ENCODE measurements around the gene FUOM. TPM values are rescaled to one million over a fixed set of nuclear protein-coding genes. Genes with fewer than 3 reads are reported as not detected.
"Not testable (repeated sequence)": the region's sequence is repeated elsewhere in the genome, so short reads cannot be mapped to it uniquely, and the experiment has no call there.

The FUOM gene
- total RNA-seq, 2 donors from 2014 or later = 13.1 to 26.1 TPM

DNA sequence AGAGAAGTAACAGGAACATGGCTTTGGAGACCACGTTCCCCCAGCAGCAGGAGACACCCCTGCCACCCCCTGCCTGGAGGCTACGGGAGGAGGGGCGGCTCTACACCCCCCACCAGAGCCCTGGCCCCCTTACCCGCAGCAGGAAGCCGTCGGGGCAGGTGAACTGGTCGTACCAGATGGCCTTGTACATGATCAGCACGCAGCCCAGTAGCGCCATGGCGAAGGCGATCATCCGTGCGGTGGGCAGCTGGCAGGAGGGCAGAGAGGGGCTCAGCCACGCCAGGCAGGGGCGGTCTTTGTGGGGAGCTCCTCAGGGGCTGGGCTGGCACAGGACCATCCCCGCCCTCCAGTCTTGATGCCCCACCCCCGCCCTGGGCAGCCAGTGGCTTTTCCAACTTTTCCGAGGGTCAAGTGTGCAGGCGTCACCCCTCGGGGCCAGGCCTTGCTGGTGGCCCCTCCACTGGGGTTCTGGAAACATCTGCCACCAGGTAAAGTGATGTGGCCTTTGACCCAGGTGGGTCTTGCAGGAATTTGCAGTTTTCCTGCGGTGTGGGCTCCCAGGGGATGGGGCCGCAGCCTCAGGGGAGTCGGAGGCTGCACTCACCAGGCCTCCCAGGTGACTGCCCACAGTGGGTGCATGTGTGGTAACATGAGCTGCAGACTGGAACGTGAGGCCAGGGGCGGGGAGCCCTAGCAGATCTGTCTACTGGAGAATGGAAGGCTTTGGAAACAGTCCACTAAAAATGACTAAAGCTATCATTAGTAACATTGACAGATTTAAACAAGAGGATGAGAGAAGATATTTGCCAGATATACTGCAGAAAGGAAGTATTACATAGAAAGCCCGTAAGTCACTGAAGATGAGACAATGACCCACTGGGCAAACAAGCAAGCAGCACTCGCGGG, 30.8 kb downstream of the FUOM start:
- no peak overlapping the region for H3K27ac ChIP-seq
- H3K4me1 ChIP-seq (ENCODE audit: control insufficient read depth in 1 of 2, low read depth in 2 of 2) = peaks cover 9 to 24% of the 10 kb centered on the region in 2 donors
- no peaks in the 10 kb centered on the region for H3K9me3 ChIP-seq
- peaks cover 25% of the 10 kb centered on the region for H3K27me3 ChIP-seq (replicated peaks; ENCODE audit: insufficient read depth)
- no peaks in the 10 kb centered on the region for H3K36me3 ChIP-seq
- no peak overlapping the region for H3K4me3 ChIP-seq
- ATAC-seq (ENCODE audit: insufficient number of reproducible peaks, low FRiP score, low read depth) = no peak
- DNase-seq (ENCODE audit: low spot score) = no peak
- TF ChIP-seq, protein P1, sequence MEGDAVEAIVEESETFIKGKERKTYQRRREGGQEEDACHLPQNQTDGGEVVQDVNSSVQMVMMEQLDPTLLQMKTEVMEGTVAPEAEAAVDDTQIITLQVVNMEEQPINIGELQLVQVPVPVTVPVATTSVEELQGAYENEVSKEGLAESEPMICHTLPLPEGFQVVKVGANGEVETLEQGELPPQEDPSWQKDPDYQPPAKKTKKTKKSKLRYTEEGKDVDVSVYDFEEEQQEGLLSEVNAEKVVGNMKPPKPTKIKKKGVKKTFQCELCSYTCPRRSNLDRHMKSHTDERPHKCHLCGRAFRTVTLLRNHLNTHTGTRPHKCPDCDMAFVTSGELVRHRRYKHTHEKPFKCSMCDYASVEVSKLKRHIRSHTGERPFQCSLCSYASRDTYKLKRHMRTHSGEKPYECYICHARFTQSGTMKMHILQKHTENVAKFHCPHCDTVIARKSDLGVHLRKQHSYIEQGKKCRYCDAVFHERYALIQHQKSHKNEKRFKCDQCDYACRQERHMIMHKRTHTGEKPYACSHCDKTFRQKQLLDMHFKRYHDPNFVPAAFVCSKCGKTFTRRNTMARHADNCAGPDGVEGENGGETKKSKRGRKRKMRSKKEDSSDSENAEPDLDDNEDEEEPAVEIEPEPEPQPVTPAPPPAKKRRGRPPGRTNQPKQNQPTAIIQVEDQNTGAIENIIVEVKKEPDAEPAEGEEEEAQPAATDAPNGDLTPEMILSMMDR (IDR thresholded peaks at IDR 0.05) = no peak

DNA sequence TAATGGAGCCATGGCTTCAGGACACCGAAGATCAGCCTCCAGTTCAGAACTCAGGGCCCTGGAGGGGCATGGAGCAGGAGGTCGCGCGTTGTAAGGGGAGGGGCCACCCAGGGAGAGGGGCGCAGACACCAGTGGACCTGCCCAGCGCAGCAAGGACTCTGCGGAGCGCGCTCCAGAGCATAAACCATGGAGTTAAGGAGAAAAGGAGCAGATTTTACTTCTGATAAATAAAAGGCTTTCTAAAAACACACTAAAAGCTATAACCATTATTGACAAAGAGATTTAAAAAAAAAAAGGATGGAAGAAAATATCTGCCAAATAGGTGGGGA, 31.6 kb downstream of the FUOM start:
- Histone ChIP-seq H3K4me1 (ENCODE audit: control insufficient read depth in 1 of 2, low read depth in 2 of 2) (peaks cover 9 to 24% of the 10 kb centered on the region in 2 donors), H3K4me3 (peak overlapping the region; percentile 67), H3K27ac (no peak overlapping the region), H3K36me3 (no peaks in the 10 kb centered on the region), H3K9me3 (no peaks in the 10 kb centered on the region), H3K27me3 (replicated peaks; ENCODE audit: insufficient read depth) (peaks cover 25% of the 10 kb centered on the region)
- DNase-seq (ENCODE audit: low spot score) = no peak
- no peak for ATAC-seq (ENCODE audit: insufficient number of reproducible peaks, low FRiP score, low read depth)
- TF ChIP-seq, protein P1 (IDR thresholded peaks at IDR 0.05) = no peak

GRCh38 chr10:133325440-133326222, 32.2 kb downstream of the FUOM start:
- ATAC-seq (ENCODE audit: insufficient number of reproducible peaks, low FRiP score, low read depth) (no peak), DNase-seq (ENCODE audit: low spot score) (no peak)
- no peaks in the 10 kb centered on the region for H3K36me3 ChIP-seq
- no peak overlapping the region for H3K27ac ChIP-seq
- H3K9me3 ChIP-seq = no peaks in the 10 kb centered on the region
- peaks cover 25% of the 10 kb centered on the region for H3K27me3 ChIP-seq (replicated peaks; ENCODE audit: insufficient read depth)
- peak overlapping the region; percentile 67 for H3K4me3 ChIP-seq
- peaks cover 9 to 24% of the 10 kb centered on the region in 2 donors for H3K4me1 ChIP-seq (ENCODE audit: control insufficient read depth in 1 of 2, low read depth in 2 of 2)
- TF ChIP-seq, protein P1 (IDR thresholded peaks at IDR 0.05) = no peak

DNA sequence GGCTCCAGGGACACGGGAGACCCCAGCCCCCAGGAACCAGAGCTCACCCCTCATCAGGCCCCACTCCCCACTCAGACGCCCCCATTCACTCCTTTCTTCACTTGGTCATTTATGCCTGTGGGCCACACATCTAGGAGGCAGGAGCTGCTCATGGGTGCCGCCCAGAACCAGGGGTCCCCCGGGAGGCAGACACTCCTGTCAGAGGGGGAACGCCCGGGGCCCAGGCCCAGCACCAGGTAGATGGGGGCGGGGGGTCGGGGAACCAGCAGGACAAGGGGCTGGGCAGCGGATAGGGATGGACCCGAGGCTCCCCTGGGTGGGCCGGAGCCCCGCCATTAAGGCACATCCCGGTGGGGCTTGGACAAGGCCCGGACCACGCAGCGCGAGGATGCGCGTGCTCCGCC, 33.0 kb downstream of the FUOM start:
- DNase-seq (ENCODE audit: low spot score) = no peak
- no peak for ATAC-seq (ENCODE audit: insufficient number of reproducible peaks, low FRiP score, low read depth)
- H3K27me3 ChIP-seq (replicated peaks; ENCODE audit: insufficient read depth) = peaks cover 25% of the 10 kb centered on the region
- TF ChIP-seq, protein P1 (IDR thresholded peaks at IDR 0.05) = no peak
- H3K9me3 ChIP-seq = no peaks in the 10 kb centered on the region
- no peak overlapping the region for H3K27ac ChIP-seq
- H3K36me3 ChIP-seq = no peaks in the 10 kb centered on the region
- H3K4me3 ChIP-seq = peak overlapping the region; percentile 67
- peaks cover 9 to 23% of the 10 kb centered on the region in 2 donors for H3K4me1 ChIP-seq (ENCODE audit: control insufficient read depth in 1 of 2, low read depth in 2 of 2)

GRCh38 chr10:133324198-133324792, 33.5 kb downstream of the FUOM start:
- TF ChIP-seq, protein P1 (IDR thresholded peaks at IDR 0.05) = no peak
- Histone ChIP-seq H3K27me3 (replicated peaks; ENCODE audit: insufficient read depth) (peaks cover 25% of the 10 kb centered on the region), H3K27ac (no peak overlapping the region), H3K36me3 (no peaks in the 10 kb centered on the region), H3K9me3 (no peaks in the 10 kb centered on the region), H3K4me1 (ENCODE audit: control insufficient read depth in 1 of 2, low read depth in 2 of 2) (peaks cover 9 to 17% of the 10 kb centered on the region in 2 donors), H3K4me3 (no peak overlapping the region)
- no peak for ATAC-seq (ENCODE audit: insufficient number of reproducible peaks, low FRiP score, low read depth)
- DNase-seq (ENCODE audit: low spot score) = no peak

DNA sequence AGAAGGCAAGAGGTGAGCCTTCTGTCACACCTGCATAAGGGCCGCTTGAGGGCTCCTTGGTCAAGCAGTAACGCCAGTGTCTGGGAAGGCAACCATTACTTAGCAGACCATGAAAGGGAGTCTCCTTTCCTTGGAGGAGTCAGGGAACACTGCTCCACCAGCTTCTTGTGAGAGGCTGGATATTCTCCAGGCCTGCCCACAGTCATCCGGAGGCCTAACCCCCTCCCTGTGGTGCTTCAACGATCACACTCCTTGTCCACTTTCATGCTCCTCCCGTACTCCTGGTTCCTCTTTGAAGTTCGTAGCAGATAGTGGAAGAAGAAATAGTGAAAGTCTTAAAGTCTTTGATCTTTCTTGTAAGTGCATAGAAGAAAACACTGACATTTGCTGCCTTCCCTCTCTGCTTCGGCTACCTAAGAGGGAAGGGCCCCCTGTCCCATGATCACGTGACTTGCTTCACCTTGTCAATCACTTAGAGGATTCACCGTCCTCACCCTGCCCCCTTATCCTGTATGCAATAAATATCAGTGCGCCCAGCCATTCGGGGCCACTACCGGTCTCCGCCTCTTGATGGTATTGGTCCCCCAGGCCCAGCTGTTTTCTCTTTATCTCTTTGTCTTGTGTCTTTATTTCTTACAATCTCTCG, 35.6 kb downstream of the FUOM start:
- not testable (repeated sequence) for H3K36me3 ChIP-seq; DNase-seq (ENCODE audit: low spot score); H3K27ac ChIP-seq; H3K9me3 ChIP-seq; H3K4me3 ChIP-seq; ATAC-seq (ENCODE audit: insufficient number of reproducible peaks, low FRiP score, low read depth)
- Histone ChIP-seq H3K4me1 (ENCODE audit: control insufficient read depth in 1 of 2, low read depth in 2 of 2) (peaks cover 13 to 22% of the 10 kb centered on the region in 2 donors), H3K27me3 (replicated peaks; ENCODE audit: insufficient read depth) (peaks cover 17% of the 10 kb centered on the region)

All from thoracic aorta (tissue), 2 donors.